Right lobe of liver (tissue), 4 donors: ENCODE results near the gene INPP5A.
"Not testable (repeated sequence)": the region's sequence is repeated elsewhere in the genome, so short reads cannot be mapped to it uniquely, and the experiment has no call there.

Experiments used
- POLR2A ChIP-seq: fragments of 450-650 bp; IDR thresholded peaks from one replicate; pipeline ENCODE4 v1.6.1; 2017; ENCODE audit warnings: antibody characterized with exemption, mild to moderate bottlenecking
- TF ChIP-seq, protein P1 (sequence below), 4 donors: fragments of 200-600 bp in 3 of 4; fragments of 450-650 bp in 1 of 4; IDR thresholded peaks; one replicate each; pipeline versions ENCODE4 v1.5.1 to v1.8.0; 2016 to 2022; ENCODE audit warnings: antibody characterized with exemption in 4 of 4, mild to moderate bottlenecking in 2 of 4
- donor health status: DM: no; HTN: no; CAD: no.
- donor health status: DM: no; HTN: no; CAD: no.
- donor health status: DM: no; HTN: yes; CAD: no.

DNA sequence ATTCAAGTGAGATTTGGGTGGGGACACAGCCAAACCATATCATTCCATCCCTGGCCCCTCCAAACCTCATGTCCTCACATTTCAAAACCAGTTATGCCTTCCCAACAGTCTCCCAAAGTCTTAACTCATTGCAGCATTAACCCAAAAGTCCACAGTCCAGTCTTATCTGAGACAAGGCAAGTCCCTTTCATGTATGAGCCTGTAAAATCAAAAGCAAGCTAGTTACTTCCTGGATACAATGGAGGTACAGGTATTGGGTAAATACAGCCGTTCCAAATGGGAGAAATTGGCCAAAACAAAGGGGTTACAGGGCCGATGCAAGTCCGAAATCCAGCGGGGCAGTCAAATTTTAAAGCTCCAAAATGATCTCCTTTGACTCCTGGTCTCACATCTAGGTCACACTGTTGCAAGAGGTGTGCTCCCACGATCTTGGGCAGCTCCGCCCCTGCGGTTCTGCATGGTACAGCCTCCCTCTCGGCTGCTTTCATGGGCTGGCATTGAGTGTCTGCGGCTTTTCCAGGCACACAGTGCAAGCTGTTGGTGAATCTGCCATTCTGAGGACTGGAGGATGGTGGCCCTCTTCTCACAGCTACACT, 61.5 kb downstream of the INPP5A start:
- TF ChIP-seq, protein P1, sequence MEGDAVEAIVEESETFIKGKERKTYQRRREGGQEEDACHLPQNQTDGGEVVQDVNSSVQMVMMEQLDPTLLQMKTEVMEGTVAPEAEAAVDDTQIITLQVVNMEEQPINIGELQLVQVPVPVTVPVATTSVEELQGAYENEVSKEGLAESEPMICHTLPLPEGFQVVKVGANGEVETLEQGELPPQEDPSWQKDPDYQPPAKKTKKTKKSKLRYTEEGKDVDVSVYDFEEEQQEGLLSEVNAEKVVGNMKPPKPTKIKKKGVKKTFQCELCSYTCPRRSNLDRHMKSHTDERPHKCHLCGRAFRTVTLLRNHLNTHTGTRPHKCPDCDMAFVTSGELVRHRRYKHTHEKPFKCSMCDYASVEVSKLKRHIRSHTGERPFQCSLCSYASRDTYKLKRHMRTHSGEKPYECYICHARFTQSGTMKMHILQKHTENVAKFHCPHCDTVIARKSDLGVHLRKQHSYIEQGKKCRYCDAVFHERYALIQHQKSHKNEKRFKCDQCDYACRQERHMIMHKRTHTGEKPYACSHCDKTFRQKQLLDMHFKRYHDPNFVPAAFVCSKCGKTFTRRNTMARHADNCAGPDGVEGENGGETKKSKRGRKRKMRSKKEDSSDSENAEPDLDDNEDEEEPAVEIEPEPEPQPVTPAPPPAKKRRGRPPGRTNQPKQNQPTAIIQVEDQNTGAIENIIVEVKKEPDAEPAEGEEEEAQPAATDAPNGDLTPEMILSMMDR (IDR thresholded peaks at IDR 0.05) = not testable (repeated sequence)
- TF ChIP-seq POLR2A = not testable (repeated sequence)
